Fibroblast of pulmonary artery (primary cell): ENCODE results near the gene PTPRK.

ENCODE experiments used
- DNase-seq: peaks from one replicate; pipeline ENCODE4 v3.0.0-alpha.2; 2010; ENCODE audit warnings: low read depth
- H3K4me3 ChIP-seq: replicated peaks from 2 replicates; pipeline ENCODE4 v1.5.1; 2011; ENCODE audit warnings: low read depth, mild to moderate bottlenecking, control low read depth, low read length, moderate library complexity
- CTCF ChIP-seq: IDR thresholded peaks from 2 replicates; pipeline ENCODE4 v1.5.1; 2011; ENCODE audit warnings: mild to moderate bottlenecking, control low read depth, low read length, inconsistent platforms; ENCODE audit errors: missing control alignments

The PTPRK gene

GRCh38 chr6:128162423-128162822 is 358.0 kb downstream of the PTPRK start:
- TF ChIP-seq CTCF = no peak
- DNase-seq = no peak
- no peak overlapping the region for H3K4me3 ChIP-seq

GRCh38 chr6:128161839-128162238 is 358.6 kb downstream of the PTPRK start:
- no peak overlapping the region for H3K4me3 ChIP-seq
- no peak for TF ChIP-seq CTCF
- no peak for DNase-seq

GRCh38 chr6:128161263-128161662 is 359.1 kb downstream of the PTPRK start:
- no peak for DNase-seq
- no peak for TF ChIP-seq CTCF

GRCh38 chr6:128158496-128158895 is 361.9 kb downstream of the PTPRK start:
- DNase-seq = peak; percentile 29
- H3K4me3 ChIP-seq = no peak overlapping the region
- no peak for TF ChIP-seq CTCF

More at GRCh38 chr6:128161263-128161662, 359.1 kb downstream of the PTPRK start:
- no peak overlapping the region for H3K4me3 ChIP-seq

- no peak for DNase-seq
- no peak for TF ChIP-seq CTCF
- H3K4me3 ChIP-seq = no peak overlapping the region
Measured at GRCh38 chr6:128156321-128157111, 363.9 kb downstream of the PTPRK start.

- no peak for TF ChIP-seq CTCF
Measured at GRCh38 chr6:128155826-128156225, 364.6 kb downstream of the PTPRK start.

GRCh38 chr6:128152551-128152950 is 367.8 kb downstream of the PTPRK start:
- DNase-seq = no peak
- TF ChIP-seq CTCF = no peak
- H3K4me3 ChIP-seq = no peak overlapping the region

More at GRCh38 chr6:128155826-128156225, 364.6 kb downstream of the PTPRK start:
- no peak for DNase-seq
- H3K4me3 ChIP-seq = no peak overlapping the region
